Loucy (cell line): ENCODE data around the gene KCTD4.

ENCODE experiments used
- H2AFZ ChIP-seq: fragments of 200-600 bp; sonication (generic); 2 replicates; pipeline ENCODE4 v1.6.0; 2016; ENCODE audit warnings: antibody characterized with exemption, mild to moderate bottlenecking, low read length, moderate library complexity
- H3F3A ChIP-seq: fragments of 200-600 bp; 2 replicates; pipeline ENCODE4 v1.6.0; 2016; ENCODE audit warnings: antibody characterized with exemption, low read depth, mild to moderate bottlenecking
- H3K27me3 ChIP-seq: fragments of 200-600 bp; sonication (generic); 2 replicates; pipeline ENCODE4 v1.6.1; 2014; ENCODE audit warnings: low read length, mild to moderate bottlenecking; ENCODE audit not compliant: insufficient read depth, poor library complexity, severe bottlenecking
- H3K36me3 ChIP-seq: fragments of 200-600 bp; sonication (generic); 2 replicates; pipeline ENCODE4 v1.6.1; 2016; ENCODE audit warnings: low read length; ENCODE audit not compliant: insufficient read depth
- H3K4me1 ChIP-seq: fragments of 200-600 bp; sonication (generic); 2 replicates; pipeline ENCODE4 v1.5.1; 2014; ENCODE audit warnings: low read length, mild to moderate bottlenecking; ENCODE audit not compliant: insufficient read depth, poor library complexity, severe bottlenecking
- H3K4me2 ChIP-seq: fragments of 200-600 bp; sonication (generic); 2 replicates; pipeline ENCODE4 v1.6.0; 2014; ENCODE audit warnings: antibody characterized with exemption, low read length, low read depth, mild to moderate bottlenecking; ENCODE audit not compliant: poor library complexity, severe bottlenecking
- H3K4me3 ChIP-seq: fragments of 200-600 bp; sonication (generic); 2 replicates; pipeline ENCODE4 v1.5.1; 2014; ENCODE audit warnings: low read length, mild to moderate bottlenecking, mixed read lengths; ENCODE audit not compliant: poor library complexity, severe bottlenecking
- H3K79me2 ChIP-seq: fragments of 200-600 bp; sonication (generic); 2 replicates; pipeline ENCODE4 v1.6.1; 2014; ENCODE audit warnings: low read length; ENCODE audit not compliant: insufficient read depth
- H3K9ac ChIP-seq: fragments of 200-600 bp; sonication (generic); 2 replicates; pipeline ENCODE4 v1.6.0; 2014; ENCODE audit warnings: mild to moderate bottlenecking, low read depth, low read length, moderate library complexity; ENCODE audit not compliant: poor library complexity, severe bottlenecking
- H3K9me2 ChIP-seq: fragments of 200-600 bp; sonication (generic); replicated peaks from 2 replicates; pipeline ENCODE4 v1.6.1; 2016; ENCODE audit warnings: low read depth, low read length, mixed read lengths
- H3K9me3 ChIP-seq: fragments of 200-600 bp; sonication (generic); 2 replicates; pipeline ENCODE4 v1.6.1; 2014; ENCODE audit warnings: mild to moderate bottlenecking, antibody characterized with exemption, low read length, low read depth; ENCODE audit not compliant: insufficient read depth
- H4K20me1 ChIP-seq: fragments of 200-600 bp; sonication (generic); 2 replicates; pipeline ENCODE4 v1.6.0; 2014; ENCODE audit warnings: antibody characterized with exemption, low read length, mild to moderate bottlenecking; ENCODE audit not compliant: insufficient read depth, poor library complexity, severe bottlenecking
- EZH2phosphoT487 ChIP-seq: fragments of 200-600 bp; IDR thresholded peaks from 2 replicates; pipeline ENCODE4 v1.6.1; 2018; ENCODE audit warnings: antibody characterized with exemption, mild to moderate bottlenecking, moderate library complexity, borderline replicate concordance
- TF ChIP-seq, protein P1 (sequence below): fragments of 200-600 bp; sonication (generic); conservative IDR thresholded peaks from 2 replicates; pipeline ENCODE4 v1.5.1; 2014; ENCODE audit warnings: mild to moderate bottlenecking, antibody characterized with exemption, low read length

KCTD4 gene

DNA sequence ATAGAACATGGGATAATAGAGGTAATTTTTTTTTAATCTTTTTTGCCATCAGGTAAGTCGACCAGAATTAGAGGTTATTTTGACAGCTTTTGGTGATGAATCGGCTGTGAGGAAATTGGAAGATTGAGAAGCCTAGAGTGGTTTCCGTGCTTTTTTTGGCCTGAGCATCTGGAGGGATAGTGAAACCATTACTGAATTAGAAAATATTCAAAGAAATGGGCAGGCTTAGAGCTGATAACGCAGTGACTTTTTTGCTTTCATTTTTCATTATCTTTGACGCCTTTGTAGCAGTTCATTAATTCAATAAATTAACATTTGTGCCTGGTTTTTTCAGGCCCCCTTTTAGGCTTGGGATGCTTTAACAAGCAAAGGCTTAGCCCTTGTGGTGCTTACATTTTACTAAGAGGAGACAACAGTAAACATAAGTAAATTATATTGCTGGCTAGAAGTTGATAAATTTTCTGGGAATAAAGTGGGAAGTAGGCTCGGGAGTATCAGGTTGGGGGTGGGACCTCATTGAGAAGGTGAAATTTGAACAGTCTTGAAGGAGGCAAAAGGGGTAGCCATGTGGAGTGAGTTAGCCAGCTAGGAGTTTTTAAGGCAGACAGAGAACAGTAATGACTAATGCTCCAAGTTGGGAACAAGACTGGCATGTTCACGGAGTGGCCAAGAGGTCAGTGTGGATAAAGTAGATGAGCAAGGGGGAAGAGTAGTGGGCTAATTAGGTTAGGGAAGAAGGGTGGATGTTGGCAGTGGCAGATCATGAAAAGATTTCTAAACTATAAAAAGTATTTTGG lies 44.1 kb downstream of the KCTD4 start:
- H4K20me1 ChIP-seq = no peaks in the 10 kb centered on the region
- no peaks in the 10 kb centered on the region for H3K9me2 ChIP-seq
- H3K9ac ChIP-seq = no peak overlapping the region
- H3K4me1 ChIP-seq = peaks cover 4% of the 10 kb centered on the region
- no peaks in the 10 kb centered on the region for H3K79me2 ChIP-seq
- no peaks in the 10 kb centered on the region for H3K27me3 ChIP-seq
- H3K4me3 ChIP-seq = no peak overlapping the region
- H3K36me3 ChIP-seq = peaks cover 49% of the 10 kb centered on the region
- TF ChIP-seq EZH2phosphoT487 = no peak
- TF ChIP-seq, protein P1, sequence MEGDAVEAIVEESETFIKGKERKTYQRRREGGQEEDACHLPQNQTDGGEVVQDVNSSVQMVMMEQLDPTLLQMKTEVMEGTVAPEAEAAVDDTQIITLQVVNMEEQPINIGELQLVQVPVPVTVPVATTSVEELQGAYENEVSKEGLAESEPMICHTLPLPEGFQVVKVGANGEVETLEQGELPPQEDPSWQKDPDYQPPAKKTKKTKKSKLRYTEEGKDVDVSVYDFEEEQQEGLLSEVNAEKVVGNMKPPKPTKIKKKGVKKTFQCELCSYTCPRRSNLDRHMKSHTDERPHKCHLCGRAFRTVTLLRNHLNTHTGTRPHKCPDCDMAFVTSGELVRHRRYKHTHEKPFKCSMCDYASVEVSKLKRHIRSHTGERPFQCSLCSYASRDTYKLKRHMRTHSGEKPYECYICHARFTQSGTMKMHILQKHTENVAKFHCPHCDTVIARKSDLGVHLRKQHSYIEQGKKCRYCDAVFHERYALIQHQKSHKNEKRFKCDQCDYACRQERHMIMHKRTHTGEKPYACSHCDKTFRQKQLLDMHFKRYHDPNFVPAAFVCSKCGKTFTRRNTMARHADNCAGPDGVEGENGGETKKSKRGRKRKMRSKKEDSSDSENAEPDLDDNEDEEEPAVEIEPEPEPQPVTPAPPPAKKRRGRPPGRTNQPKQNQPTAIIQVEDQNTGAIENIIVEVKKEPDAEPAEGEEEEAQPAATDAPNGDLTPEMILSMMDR = no peak
- H3K9me3 ChIP-seq = no peaks in the 10 kb centered on the region
- H2AFZ ChIP-seq = no peak overlapping the region
- no peak overlapping the region for H3K4me2 ChIP-seq
- H3F3A ChIP-seq = no peaks in the 10 kb centered on the region

DNA sequence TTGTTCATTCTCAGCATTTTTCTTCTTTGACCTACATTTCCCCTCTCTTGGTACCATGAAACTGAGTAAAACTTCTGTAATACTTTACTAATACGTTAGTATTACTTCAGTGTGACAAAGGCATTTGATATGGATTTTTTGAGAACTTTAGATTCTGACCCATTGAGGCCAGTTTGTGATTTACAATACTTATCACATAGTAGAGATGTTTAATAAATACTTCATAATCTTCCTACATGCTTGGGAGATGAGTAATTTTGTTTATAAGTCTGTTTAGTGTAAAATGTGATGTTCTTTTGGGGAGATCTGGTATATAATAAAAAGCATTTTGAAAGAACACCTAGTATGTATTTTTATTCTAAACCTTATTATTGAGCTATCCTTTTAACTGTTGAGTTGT lies 50.9 kb downstream of the KCTD4 start:
- no peak overlapping the region for H3K4me3 ChIP-seq
- H4K20me1 ChIP-seq = peaks cover 18% of the 10 kb centered on the region
- peaks cover 7% of the 10 kb centered on the region for H3K4me1 ChIP-seq
- H3K27me3 ChIP-seq = no peaks in the 10 kb centered on the region
- H3K9me3 ChIP-seq = no peaks in the 10 kb centered on the region
- no peak overlapping the region for H3K9ac ChIP-seq
- no peak overlapping the region for H3K4me2 ChIP-seq
- peaks cover 7% of the 10 kb centered on the region; the same call in 1 of the 2 replicates for H3K36me3 ChIP-seq
- peaks cover 29% of the 10 kb centered on the region for H3K79me2 ChIP-seq
- H2AFZ ChIP-seq = no peak overlapping the region
- TF ChIP-seq, protein P1 = no peak
- TF ChIP-seq EZH2phosphoT487 = no peak
- H3F3A ChIP-seq = no peaks in the 10 kb centered on the region
- H3K9me2 ChIP-seq = no peaks in the 10 kb centered on the region

DNA sequence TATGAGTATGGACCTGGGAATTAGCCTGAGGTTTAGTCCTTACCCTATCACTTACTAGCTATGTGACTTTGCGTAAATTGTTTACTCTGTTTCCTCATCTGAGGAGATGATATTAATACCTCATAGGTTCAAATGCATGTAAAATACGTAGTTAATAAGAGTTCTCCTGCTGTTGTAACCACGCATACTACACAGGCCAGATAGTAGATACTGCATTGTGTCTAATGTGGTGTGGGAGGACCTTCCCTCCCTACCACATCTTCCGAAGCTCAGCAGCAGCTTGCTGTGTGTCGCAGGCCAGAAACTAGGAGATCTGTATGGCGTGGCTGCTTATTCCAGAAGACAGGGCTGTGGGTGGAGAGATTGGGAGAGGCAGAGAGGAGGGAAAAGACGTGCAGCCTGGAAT lies 57.5 kb downstream of the KCTD4 start:
- H3F3A ChIP-seq = no peaks in the 10 kb centered on the region
- no peak overlapping the region for H3K9ac ChIP-seq
- H3K9me3 ChIP-seq = no peaks in the 10 kb centered on the region
- H3K36me3 ChIP-seq = peaks cover 22% of the 10 kb centered on the region; the same call in 1 of the 2 replicates
- peaks cover 41% of the 10 kb centered on the region for H3K79me2 ChIP-seq
- peaks cover 15% of the 10 kb centered on the region for H4K20me1 ChIP-seq
- no peaks in the 10 kb centered on the region for H3K27me3 ChIP-seq
- no peak overlapping the region for H3K4me2 ChIP-seq
- peaks cover 6% of the 10 kb centered on the region for H3K4me1 ChIP-seq
- no peak for TF ChIP-seq EZH2phosphoT487
- TF ChIP-seq, protein P1 = no peak
- H2AFZ ChIP-seq = no peak overlapping the region
- no peaks in the 10 kb centered on the region for H3K9me2 ChIP-seq
- H3K4me3 ChIP-seq = no peak overlapping the region
